ENCODE results near the gene SMIM13.

- TF ChIP-seq CTCF (IDR thresholded peaks at IDR 0.05), result no peak
- TF ChIP-seq POLR2A (IDR thresholded peaks at IDR 0.05), result no peak
Observed at GRCh38 chr6:11187301-11187700, 93.7 kb downstream of the SMIM13 start.
